GF-D8 (cell line): ENCODE data around the gene FAF1.
A peak's percentile ranks its signal among the peaks of the same experiment; 100 is the strongest.

ENCODE experiments used
- DNase-seq: peaks from one replicate; lab custom pipeline; 2025; lab: John Stamatoyannopoulos, UW

FAF1 gene

DNA sequence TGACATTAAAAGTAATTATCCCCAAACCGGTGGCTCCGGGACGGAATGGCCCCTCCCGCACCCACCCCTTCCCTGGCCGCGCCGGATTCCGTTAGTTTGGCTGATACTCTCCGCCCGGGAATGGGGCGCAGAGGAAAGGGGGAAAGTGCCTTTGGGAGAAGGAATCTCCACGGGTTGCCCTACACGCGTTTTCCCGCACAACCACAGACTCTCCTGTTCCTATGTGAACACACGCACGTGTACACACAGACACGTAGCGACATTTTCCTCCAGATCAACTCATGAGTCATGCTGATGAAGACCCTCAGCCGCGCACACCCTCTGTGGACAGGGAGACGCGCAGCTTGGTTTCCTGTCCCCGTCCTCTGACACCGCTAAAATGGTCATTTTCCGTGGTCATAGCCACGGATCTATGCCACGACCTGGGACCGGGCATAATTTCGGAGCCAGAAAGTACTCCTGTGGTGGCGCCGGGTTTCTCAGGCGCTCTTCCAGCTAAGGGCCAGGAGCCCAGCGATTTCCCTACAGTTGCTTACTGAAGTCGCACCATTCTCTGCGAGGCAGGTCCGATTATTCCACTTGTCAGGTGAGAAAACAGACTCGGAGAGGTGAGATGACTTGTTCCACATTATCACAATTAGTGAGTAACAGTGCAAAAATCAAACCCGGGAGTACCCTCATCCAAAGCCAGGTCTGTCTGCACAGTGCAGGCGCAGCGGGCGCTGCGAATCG is 532.8 kb downstream of the FAF1 start:
- no peak for DNase-seq

DNA sequence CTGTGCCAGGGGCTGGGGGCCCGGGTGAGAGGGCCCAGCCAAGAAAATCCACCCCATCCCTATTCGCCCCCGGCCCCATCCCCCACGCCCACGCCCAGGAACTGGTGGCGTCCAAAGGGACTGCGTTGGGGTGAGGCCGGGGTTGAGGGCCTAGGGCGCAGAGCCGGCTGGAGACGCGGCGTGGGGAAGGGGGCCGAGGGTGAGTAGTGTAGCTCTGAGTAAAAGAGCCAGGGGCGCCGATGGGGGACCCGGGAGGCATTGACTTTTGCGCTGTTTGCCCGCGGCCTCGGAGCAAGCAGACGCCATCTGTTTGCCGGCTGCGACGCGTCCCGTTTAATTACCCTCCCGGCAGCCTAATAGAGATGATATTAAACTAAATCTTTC is 533.4 kb downstream of the FAF1 start:
- DNase-seq = no peak

DNA sequence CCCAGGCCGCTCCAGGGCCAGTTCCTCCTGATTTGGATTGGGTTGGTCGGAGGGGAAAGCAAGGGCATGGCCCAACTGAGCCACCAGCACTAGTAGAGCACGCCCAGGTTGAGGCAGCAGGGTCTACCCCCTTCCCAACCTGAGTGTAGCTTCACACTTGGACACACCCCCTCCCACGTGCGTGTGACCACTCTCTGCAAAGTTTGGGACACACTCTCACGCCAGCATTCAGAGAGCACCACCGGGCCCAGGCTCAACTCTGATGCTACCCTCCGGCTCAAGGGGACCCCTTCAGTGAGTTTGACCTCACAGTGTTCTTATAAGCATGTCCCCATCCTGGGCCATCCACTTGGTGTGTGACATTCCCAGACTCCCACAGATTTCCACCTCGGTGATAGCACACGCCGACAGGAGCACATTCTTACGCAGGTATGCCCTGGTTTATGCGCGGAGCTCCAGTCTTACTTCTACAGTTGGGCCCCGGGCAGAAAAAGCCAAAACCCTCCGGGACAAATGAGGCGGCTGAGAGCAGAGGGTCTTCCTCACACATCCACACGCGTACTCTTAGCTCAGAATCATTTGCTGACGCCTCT is 533.9 kb downstream of the FAF1 start:
- DNase-seq = no peak

DNA sequence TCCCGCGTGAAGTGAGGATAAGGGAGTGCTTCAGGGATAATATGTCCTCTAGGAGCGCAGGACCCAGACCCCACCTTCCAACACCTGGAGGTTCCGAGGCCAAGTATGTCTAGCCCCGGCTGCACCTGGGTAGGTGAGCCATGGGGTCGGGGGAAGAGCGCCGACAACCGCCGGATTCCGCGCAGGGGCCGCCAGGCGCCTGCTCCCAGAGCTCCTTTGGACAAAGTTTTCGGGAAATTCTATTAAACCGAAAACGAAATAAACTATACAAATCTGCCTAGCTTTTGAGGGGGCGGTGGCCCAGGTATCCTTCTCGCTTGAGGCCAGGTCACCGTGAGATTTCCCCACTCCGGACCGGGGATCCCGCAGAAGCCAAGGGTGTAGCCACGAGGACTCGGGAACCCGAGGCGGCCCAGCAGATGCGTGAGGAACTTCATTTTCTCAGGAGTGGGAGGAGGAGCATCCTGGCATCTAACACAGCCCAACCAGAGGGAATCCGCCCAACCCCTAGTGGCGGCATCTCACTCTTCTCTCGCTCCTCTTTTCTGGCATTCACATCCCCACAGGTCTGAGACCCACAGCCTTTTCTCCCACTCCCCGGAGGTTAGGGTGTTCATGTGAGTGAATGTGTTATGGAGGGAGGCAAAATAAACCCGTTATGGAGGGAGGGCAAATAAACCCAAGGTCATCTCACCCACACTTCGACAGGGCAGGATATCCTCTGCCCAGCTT is 534.5 kb downstream of the FAF1 start:
- DNase-seq = no peak

DNA sequence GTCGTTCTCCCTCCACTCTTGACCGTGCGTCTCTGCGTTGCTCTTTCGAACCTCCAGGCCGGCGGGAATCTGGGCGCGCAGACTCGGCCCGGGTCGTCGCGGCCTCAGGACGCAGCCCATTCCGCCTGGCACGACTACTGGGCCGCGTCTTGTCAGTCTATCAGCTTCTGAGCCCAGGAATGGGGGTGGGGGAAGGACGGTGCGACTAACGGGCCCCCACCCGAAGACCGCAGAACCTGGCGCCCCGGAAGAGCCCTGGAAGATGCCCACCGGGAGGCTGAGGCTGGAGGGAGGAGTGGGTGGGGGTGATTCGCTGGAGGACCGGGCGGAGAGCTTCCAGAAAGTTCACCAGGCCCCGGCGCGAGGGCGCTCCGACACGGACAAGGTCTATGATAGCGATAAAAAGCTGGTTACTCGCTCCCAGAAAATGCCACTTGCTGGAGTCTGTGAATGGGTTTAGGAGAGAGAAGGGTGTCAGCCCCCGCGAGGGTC is 535.1 kb downstream of the FAF1 start:
- no peak for DNase-seq

DNA sequence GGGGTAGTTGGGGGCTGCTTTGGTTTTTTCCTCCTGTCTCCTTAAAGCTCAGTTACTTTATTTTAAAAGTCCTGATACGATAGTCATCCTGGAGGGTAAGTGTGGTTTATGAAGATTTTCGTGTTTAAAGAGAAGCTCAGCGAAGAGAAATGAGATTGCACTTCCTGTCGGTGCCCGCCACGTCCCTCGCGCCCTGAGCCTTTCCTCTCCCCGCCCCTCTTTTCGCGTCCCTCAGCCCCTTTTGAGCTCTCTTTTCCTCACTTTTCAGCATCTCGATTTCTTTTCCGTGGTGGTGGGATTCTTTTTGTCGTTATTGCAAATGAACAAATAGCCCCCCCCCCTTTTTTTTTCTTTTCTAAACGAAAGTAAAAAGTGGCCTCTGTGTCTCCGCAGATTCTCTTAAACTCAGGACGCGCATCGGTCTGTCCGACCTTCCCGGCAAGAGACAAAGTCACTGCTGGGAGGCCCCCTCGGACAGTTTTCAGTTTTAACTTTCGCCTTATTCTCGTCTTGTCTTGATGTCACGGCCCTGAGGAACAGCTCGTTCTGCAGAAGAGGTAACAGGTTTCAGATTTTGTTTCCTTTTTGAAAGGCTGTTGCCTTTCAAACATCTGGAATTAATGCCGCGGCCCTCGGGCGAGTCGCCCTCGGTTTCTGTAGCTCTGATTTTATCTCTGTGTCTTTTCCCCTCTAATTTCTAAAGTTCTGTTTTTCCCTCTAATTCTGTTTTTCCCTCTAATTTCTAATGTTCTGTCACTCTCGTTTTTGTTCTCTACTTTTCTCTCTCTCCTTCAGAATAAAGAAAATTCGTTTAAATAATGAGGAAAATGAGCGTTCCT is 535.8 kb downstream of the FAF1 start:
- no peak for DNase-seq

DNA sequence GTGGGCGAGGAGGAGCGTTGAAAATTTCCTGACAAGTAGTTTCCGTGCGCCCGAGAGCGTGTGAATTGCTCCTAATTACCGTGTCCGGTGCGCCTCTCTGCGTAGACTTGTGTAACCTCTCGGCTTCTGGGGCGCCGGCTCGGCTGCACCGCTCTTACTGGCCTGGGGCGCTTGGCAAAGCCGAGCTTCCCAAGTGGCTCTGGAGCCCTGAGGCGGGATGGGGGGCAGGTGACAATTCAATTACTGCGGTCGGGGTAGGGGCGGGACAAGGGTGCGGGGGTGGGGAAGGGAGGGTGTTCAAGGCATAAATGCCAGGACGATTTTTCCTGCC is 536.4 kb downstream of the FAF1 start:
- no peak for DNase-seq

DNA sequence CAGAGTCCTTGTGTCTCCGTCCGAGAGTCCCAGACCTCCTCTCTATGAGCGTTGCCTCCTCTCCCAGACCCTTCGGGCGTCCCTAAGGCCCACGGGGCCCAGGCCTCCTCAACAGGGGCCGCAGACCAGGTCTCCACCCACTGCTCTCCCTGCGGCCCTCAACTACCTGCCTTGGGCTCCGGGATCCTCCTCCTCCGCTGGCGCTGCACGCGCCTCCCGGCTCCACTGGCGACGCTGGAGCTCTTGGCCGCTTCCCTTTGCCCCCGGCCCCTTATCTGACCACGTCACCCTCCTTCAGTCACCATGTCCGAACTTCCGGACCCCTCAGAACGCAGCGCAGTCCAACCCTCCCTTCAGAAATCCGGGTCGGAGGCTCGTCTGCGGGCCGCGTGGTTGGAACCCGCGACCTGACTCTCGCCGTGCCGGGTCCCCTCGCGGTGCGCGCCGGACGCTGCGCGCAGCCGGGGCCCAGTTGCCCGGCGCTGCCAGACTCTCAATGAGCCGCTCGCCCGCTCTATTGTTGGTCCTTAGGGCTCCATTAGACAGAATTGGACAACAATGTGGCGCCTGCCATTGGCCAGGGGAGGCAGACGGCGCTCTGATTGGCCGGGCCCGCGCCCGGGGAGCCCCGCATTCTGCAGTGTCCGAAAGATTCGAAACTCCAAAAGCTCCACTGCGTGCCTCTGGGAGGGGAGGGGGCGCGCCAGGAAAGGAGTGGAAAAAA is 537.0 kb downstream of the FAF1 start, which contains the start of gene DMRTA2:
Gene DMRTA2, minus strand, starts transcription at position 498 of the 724 bp plus-strand sequence. CDS start 1,907 bp downstream, outside the sequence.
- DNase-seq = no peak

DNA sequence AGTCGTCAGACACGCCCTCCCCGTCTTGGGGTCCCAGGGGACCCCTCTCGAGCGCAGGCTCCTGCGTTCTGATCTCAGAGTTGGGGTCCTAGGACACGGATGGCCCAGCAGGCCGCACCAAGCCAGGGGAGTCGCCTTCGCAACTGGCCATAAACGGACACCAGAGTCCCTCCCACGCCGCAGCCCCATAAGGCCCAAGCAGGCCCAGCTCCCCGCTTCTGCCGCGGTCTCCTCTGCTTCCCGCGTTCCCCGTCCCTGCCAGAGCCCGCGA is 537.5 kb downstream of the FAF1 start:
- DNase-seq = no peak

DNA sequence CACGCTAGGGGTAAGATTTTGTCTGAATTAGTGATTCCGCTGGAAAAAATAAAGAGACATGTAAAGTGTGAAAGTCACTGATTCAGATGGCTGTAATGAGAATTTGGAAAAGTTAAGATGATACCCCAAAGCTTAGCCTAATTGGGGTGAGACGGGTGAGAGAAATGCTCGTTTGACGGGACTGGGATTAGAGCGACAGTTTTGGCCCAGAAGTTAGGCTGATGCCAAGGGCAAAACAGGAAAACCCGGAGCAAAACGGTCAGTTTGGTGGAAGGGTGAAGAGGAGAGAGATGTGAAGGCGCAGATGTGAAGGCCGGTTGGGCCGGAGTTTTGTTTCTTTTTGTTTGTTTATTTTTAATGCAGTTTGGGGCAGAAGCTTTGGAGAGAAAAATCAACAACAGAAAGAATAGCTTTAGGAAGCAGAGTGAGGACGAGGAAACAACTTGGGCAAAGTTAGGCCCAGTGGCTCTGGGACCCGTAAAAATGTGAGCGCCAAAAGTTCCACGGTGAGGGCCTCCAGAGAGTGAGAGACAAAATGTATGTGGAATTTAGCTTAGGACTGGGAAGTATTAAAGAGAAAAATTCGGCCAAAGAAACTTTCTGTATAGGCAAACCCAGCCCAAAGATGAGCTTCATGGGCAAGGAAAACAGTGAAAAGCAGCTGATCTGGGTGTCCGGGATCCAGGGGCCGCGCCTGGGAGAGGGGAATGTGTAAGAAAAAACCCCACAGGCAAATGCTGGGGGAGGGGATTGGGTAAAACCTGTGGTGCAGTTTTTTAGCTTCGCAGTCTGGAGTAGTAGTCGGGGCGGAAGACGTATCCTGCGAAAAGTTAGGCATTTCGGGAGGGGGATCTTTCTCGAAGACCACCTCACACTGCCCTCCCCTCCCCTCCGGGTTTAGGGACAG is 538.0 kb downstream of the FAF1 start:
- DNase-seq = no peak

DNA sequence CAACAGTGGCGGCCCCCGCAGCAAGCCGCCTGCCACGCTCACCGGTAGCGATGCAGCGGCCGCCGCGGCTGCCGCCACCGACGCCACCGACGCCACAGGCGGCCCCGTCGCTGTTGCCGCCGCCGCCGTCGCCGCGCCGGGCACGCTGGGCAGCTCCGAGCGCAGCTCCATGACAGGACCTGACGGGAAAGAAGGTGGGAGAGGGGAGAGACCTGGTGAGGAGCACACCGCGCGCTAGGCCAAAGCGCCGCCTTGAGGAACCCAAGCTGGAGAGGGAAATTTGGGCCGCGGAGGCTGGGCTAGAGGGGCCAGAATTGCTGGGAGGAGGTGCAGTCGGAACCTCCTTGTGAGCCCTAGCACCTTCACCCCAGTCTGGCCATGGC is 538.7 kb downstream of the FAF1 start:
- no peak for DNase-seq

DNA sequence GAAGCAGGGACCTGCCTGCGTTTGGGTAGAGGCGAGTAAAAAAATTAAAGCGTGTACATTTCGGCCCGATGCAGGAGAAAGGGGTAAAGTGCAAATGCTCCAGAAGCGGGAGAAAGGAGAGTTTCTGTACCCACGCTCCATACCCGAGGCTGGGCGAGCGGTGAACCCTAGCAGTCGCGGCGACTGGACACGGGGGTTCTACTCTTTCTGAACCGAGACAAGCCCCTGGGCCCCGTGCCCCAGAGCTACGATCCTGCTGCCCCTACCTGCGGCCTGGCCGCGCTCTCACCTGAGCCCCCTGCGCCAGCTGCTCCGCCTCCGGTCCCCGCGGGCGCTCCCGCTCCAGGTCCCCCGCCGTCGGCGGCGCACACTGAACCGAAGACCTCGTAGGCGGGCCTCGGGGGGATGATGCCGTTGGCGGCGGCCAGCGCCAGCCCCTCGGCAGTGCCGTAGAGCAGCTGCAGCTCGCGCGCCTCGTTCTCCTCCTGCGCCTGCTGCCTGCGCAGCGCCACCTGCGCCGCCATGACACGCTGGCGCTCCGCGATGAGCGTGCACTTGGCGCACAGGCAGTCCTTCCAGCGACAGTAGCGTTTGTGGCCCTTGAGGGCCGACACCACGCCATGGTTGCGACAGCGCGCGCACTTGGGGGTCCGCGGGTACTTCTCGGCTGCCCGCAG is 539.2 kb downstream of the FAF1 start:
- DNase-seq = no peak

DNA sequence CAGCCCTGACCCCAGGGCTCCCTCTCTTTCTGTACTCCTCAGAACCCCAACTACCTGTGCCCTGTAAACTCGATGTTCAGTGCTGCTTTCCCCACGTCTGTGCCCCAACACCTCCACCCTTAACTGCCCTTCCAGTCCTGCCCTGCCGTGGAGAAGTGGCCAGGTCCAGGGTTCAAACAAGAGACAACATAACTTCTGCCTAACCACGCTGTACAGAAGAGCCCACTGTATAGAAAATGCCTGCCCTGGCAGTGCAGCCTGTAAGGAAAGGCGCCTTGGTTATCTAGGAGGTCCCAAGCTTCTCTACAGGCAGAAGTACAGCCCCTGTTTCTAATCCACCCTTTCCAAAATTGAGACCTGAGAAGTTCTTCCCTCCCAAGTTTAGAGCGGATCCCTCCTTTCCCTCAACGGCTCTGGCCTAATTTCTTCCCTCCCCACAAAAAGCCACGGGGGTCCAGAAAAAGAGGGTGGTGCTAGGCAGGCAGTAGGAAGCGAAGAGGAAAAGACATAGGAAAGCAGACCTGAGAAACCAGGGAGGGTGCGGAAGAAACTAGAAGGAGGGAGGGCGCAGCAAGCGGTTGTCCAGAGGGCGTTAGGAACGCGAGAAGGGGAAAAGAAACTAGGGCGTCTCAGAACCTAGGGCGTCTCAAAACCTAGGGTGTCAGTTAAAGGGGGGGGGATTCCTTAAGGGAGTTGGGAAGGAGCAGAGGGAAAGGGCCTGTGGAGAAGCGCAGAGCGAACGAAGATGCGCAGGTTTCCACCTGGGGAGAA is 540.0 kb downstream of the FAF1 start:
- DNase-seq = no peak

DNA sequence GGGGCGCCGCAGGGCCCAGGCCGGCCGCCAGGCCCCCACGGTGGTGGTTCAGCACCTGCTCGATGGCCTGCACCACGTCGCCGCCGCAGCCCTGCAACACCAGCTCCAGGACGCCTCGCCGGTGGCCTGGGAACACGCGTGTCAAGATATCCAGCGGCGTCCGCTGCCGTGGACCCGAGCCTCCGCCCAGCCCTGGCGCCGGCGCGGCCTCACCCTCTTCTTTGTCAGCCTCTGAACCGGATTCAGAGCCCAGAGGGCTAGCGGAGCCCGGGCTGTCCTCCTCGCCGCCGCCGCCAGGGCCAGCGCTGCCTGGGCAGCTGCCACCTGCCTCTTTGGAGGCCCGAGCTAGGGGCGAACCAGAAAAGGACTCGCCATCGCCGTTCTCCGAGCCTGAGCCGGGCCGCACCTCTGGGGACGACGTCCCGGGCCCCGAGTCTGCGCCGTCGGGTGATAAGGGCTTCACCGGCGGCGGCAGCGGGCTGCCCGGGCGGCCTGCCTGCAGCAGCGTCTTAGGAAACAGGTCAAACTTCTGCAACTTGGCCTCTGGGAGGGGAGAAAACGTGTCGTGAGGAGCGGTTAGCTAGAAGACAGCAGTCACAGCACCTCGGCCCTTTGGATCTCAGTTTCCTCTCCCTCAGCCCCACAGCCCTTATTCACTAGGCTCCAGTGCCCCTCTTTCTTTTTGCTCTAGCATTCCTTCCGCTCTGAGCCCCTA is 540.7 kb downstream of the FAF1 start:
- peak; percentile 18 for DNase-seq

DNA sequence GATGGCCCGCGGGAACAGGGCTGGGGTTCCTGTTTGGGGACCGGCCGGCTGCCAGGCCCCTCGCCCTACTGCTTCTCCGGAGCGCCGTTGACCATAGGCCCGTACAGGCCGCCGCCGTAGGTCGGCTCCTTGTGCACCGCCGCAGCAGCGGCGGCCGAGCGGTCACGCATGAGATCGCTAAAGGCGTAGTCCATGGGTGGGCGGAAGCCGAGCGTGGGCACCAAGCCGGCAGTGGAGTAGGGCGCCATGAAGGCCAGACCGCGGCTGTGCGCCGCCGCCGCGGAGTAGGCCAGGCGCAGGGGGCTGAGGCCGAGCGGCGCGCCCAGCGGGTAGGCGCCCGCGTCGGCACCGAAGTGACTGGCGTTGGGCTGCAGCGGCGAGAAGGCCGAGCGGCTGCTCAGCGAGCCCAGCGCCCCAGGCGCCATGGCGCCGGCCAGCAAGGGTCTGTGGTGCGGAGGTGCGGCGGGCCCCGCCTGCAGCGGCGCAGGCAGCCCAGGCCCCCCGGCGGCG is 541.4 kb downstream of the FAF1 start:
- no peak for DNase-seq

DNA sequence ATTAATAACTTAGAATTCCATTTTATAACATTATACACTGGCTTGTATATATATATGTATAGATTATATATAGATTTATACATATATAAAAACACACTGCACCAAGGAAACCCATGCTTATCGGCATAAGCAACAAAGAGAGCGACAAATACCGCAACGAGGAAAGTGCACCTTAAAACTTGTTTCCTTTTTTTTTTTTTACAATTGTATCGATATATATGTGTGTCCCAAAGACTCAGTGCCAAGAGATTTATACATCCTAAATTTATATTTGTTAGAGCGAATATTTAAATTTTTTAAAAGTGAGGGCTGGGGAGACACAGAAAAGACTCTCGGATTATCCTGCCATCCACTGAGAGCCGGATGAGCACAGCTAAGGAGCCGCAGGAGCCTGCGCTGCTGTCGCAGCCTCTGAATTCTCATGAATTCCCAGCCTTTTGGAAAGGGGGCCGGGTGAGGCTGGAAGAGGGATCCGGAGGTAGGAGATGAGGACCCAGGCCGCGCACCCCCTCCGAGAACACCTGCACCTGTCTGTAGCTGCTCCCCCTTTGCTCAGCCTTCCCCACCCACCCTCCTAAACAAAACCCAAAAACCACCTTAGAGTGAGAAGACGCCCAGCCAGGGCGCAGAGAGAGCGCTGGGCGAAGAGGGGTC is 542.0 kb downstream of the FAF1 start:
- no peak for DNase-seq

DNA sequence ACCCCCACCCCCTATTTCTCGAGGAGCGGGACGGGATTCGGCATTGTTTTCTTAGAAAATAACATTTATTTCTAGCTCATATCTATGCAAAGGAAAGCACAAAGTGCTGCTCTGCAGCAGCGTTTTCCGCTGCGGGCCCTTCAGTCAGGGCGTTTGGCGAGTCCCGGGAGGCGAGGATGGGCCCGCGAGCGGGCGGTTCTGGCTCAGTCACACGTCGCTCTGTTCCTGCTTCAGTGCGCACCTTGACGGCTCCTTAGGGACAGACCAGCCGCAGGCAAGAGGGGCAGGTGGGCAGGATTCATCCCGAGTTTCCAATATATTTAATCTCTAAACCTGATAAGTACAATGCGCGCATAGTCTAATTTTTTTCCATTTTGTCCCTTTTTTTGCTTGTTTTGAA is 542.6 kb downstream of the FAF1 start:
- no peak for DNase-seq
